Middle frontal gyrus (tissue), 1 donor: ENCODE results near the gene UBR1.
"Not testable (repeated sequence)": the region's sequence is repeated elsewhere in the genome, so short reads cannot be mapped to it uniquely, and the experiment has no call there.

ENCODE experiments used
- DNase-seq: peaks from one replicate; pipeline ENCODE4 v3.0.0-alpha.2; 2015; ENCODE audit warnings: low spot score; ENCODE audit errors: extremely low spot score

The UBR1 gene

DNA sequence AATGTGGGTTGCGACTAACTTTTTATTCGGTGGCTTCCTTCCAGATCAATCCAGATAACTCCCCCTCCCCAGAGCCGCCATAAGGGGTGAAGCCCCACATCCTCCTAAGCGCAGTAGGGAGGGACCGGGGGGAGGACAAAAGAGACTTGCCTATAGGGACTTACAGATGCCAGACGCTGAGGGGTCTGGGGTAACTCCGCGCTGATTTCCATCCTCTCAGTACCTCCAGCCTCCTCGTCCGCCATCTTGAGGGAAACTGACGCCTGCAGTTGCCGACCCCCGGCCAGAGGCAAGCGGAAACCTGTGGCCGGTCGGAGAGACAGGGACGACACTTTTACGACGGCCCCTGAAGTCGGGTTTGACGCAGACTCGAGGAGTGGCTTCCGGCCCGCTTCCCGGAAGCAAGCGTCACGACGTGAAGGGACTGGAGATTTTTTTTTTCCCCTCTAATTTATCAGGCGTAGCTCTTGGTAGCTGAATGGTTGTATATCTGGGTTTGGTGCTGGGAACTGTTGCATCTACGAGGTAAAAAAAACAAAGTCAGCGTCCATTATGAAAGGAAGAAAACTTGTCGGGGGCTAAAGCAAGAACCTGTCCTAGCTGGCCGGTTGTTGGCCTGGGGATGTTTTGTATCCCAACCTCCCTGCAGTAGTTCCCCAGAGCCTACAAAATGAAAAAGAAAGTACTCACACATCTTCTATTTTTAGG, at the start of gene UBR1:
Gene UBR1 (minus strand): TSS at position 261 of the 708 bp plus-strand sequence. CDS start 16 bp downstream, at position 245.
- peak; percentile 85 for DNase-seq

DNA sequence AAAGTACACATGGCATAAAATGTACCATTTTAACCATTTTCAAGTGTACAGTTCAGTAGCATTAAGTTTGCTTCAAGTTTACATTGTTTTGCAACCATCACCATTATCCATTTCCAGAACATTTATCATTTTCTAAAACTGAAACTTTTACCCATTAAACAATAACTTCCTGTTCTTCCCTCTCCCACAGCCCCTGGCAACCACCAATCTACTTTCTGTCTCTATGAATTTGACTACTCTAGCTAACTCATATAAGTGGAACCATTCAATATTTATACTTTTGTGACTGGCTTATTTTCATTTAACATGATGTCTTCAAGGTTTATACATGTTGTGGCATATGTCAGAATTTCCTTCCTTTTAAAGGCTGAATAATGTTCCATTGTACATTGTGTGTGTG, 47.4 kb upstream of the UBR1 start:
- no peak for DNase-seq

DNA sequence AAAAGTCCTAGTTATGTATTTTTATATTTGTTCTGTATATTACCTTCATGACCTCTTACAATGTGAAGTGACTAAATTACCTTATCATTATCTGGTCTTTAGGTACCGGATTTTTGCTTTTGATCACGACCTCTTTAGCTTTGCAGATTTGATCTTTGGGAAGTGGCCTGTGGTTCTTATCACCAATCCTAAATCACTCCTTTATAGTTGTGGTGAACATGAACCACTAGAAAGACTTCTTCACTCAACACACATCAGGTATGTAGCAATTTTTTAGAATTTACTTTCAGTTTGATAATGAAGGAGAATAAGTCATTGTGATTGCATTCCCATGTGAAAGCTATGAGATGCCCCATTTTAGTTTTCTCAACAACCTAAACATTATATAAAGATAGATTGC, 45.9 kb upstream of the UBR1 start:
- no peak for DNase-seq

DNA sequence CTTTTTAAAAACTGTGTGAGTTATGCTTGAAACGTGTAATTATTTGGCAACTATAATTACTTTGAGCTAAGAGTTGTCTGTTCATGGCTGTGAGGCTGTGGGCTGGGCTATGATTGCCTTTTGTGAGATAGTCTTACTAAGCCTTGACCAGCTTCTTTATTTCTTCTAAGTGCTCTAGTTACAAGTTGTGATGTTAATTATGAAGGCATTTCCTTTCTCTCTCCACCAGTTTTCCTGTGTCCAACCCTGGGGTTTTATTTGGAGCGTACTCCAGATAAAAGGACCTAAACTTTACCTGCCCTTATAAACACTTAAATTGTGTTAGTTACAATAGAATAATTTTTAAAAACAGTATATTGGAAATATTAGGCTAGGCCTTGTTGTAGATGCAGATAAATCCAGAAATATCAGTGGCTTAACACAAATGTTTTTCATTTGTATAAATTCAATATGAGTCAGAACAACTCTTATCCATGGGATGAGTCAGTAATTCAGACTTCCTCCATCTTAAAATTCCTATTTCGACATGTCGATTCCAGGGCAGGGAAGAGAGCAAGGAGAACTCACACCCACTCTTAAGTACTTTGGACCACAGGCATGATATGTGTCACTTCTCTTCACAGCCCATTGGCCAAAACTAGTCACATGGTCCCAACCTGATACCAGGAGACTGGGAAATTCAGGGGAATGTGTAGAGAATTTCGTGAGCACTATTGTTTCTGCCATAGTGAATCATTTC, 44.5 kb upstream of the UBR1 start:
- no peak for DNase-seq

DNA sequence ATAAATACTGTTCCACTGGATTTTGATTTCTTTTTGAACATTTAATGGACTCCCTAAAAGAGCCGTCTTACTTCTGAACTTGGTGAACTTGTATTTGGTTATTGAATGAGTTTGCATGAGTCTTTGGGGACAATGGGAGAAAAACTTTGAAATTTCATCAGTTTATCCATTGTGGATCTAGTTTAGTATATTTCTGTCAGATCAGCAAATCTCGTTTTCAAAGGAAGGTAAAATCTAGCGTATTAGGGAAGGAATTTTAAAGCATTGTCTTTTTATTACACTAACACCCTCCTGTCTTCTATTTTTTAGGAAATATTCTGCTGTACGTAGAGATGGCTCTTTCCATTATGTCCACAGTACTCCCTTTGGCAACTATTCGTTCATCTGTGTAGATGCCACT, 40.3 kb upstream of the UBR1 start:
- DNase-seq: no peak

DNA sequence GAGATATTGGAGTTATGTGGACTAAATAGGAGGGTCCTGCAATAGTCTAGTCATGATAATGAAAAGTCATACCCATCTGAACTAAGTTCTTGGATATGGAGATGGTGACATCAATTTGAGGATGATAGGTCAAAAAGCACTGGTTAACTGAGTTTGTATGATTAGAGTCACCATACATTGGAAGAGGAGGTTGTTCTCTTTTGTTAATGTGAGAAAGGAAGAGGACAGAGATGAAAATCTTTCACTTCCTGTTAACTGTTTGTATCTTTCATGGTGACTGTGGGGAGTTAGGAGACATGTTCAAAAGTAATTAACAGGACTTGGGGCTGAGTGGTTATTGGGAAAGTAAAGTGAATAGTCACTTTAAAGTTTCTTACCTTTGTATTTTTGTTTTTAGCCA, 38.7 kb upstream of the UBR1 start:
- DNase-seq: no peak

DNA sequence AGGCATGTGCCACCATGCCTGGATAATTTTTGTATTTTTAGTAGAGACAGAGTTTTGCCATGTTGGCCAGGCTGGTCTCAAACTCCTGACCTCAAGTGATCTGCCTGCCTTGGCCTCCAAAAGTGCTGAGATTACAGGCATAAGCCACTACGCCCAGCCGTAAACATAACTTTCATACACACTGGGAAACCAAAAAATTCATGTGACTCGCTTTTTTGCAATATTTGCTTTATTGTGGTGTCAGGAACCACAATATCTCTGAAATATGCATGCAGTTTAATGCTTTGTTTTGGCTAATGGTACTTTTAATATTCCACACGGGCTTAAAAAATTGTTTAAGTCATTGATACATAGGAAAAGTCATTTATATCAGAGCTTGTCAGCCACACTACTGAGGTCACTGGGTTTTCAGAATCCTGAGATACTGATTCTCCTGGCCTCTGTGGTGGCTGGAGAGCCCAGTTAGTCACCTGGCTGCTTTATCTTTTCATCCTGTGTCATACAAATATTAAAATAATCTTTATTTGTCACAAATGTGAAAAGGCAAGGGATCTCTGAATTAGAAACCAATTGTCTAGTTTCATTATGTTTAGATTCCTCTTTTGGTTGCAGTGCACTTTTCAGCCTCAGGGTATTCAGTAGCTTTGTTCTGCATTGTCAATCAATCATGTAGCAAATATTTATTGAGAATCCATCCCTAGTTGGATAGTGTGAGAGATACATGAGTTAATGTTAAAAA, 37.5 kb upstream of the UBR1 start:
- DNase-seq: no peak

DNA sequence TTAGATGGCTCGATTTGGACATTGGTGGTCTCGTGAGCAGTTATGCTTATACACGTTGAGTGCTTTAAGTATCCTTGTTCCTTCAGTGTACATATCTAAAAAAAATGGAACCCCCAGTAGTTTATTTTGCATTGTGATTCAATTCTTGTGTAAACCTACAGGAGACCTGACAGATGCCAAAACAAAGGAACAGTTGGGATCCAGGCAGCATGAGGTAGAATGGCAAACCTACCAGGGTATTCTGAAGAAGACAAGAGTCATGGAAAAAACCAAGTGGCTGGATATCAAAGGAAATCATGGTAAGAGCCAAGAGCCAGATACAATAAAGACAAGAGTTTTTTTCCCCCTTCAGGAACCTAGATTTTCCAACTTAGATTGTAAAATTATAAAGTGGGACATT, 29.5 kb upstream of the UBR1 start:
- DNase-seq: no peak

DNA sequence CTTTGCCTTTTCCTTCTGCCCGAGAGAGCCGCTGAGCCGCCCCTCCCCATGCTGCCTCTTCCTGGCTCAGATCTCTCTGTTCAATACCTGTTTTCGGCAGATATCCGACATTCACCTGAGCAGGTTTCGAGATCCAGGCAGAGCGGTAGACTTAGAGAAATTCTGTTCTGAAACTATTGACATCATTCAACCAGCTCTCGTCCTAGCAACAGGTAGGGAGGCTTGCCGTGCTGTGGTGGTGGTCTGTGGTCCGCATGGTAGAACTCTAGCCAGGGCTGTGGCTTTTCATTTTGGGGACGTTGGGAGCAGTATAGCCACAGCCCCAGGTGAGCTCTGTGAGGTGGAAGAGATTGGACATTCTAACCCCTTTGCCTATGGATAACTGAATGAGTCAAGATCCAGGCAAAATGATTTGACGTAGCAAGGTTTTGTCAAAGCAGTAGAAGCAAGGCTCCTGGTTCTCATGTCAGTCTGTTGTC, 28.4 kb upstream of the UBR1 start:
- DNase-seq: no peak

DNA sequence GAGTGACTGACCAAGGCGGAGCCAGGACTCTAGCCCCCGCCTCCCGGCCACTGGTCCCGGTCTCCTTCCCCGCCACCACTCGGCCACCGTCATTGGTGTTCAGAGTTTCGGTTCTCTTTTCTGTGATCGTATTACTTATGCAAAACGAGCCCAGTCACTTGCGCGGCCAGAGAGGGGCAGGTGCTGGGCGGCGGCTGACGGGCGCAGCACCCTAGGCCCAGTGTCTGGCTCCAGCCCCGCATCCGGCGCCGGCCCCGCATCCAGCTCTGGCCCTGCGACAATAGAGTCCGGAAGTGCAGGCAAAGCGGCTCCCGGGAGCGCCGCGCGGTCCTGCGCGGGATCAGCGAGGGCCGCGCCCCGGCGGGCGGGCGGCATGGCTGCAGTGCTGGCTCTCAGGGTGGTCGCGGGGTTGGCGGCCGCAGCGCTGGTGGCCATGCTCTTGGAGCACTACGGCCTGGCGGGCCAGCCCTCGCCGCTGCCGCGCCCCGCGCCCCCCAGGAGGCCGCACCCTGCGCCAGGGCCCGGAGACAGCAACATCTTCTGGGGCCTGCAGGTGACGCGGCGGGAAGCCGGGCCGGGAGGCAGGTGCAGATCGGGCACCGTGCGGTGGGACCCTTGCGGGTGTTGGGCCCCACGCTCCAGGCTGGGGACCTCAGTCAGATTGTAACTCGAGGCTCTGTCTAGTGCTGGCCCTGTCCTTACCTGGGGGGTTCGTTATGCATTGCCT, 27.8 kb upstream of the UBR1 start, which contains the start of gene TMEM62:
Gene TMEM62 (plus strand): TSS at position 157 of the 727 bp plus-strand sequence. CDS start 217 bp downstream, at position 374.
- peak; percentile 20 for DNase-seq

DNA sequence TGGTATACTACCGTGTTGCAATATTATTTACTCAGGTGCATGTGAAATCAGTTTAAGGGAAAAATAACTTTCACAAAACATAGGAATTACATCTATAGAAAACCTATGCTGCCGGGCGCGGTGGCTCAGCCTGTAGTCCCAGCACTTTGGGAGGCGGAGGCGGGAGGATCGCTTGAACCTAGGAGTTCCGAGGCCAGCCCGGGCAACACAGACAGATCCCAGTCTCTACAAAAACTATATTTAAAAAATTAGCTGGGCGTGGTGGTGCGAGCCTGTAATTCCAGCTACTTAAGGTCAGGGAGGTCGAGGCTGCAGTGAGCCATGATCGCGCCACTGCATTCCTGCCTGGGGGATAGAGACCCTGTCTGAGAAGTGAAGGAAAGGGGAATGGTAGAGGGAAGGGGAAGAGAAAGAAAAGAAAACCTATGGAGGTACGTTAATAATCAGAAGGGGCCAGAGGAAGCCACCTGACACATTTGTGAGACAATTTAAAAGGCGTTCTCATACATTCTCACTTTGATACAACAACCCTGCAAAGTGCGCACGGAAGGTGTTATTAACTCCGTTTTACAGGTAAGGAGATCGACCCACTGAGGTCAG, 27.1 kb upstream of the UBR1 start:
- no peak for DNase-seq

DNA sequence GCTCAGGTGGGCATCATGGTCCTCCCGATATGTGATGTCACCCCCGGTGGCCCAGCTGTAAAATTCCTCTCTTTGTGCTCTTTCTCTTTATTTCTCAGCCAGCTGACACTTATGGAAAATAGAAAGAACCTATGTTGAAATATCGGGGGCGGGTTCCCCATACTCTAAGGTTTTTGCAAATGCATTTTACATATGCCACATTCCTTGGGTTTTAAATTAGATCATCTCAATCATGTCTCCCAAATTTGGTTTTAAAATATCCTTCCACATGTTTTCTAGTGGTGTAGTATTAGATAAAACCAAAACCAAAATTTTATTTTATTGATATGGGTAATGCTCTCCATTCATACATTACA, 23.1 kb upstream of the UBR1 start:
- no peak for DNase-seq

DNA sequence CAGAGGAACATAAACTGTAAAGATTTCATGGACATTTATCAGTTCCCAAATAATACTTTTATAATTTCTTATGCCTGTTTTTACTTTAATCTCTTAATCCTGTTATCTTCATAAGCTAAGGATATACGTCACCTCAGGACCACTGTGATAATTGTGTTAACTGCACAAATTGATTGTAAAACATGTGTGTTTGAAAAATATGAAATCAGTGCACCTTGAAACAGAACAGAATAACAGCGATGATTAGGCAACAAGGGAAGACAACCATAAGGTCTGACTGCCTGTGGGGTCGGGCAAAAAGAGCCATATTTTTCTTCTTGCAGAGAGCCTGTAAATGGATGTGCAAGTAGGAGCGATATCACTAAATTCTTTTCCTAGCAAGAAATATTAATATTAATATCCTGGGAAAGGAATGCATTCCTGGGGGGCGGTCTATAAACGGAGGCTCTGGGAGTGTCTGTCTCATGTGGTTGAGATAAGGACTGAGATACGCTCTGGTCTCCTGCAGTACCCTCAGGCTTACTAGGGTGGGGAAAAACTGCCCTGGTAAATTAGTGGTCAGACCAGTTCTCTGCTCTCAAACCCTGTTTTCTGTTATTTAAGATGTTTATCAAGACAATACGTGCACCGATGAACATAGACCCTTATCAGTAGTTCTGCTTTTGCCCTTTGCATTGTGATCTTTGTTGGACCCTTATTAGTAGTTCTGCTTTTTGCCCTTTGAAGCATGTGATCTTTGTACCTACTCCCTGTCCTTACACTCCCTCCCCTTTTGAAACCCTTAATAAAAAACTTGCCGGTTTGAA, 22.5 kb upstream of the UBR1 start:
- not testable (repeated sequence) for DNase-seq

DNA sequence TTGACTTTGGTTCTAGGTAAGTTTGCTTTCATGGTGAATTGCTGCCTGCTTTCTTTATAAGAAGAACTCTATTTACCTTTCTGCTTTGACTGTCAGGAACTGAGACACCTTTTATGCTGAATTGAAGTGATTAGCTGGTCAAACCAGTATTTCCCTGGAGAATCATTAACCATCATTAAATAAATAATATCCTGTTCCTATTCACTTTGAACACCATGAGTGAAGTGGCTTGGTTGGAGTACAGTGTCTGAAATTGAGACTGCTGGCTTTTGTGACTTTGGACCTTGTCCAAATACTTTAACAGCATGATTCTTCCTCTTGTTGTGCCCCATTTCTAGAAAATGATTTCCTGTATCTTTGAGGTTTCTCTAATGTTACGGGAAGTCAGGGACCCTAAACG, 21.9 kb upstream of the UBR1 start:
- no peak for DNase-seq

DNA sequence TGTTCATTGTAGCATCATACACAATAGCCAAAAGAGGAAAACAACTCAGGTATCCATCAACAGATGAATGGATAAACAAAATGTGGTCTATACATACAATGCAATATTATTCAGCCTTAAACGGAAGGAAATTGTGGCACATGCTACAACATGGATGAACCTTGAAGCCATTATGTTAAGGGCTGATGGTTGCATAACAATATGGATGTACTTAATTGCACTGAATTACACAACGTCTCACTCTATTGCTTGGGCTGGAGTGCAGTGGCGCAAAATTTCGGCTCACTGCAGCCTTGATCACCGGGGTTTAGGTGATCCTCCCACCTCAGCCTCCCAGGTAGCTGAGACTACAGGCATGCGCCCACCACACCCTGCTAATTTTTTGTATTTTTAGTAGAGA, 20.5 kb upstream of the UBR1 start:
- no peak for DNase-seq

DNA sequence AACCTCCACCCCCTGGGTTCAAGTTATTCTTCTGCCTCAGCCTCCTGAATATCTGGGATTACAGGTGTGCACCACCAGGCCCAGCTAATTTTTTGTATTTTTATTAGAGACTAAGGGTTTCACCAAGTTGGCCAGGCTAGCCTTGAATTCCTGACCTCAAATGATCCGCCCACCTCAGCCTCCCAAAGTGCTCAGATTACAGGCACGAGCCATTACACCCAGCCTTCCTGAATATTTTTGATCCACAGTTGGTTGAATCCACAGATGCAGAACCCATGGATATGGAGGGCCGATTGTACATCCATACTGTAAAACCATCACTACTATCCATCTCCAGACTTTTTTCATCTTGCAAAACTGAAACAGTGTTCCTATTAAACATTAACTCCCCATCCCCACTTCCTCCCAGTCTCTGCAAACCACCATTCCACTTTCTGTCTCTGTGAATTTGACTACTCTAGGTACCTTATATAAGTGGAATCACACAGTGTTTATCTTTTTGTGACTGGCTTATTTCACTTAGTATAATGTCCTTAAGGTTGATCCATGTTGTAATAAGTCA, 19.3 kb upstream of the UBR1 start:
- no peak for DNase-seq

DNA sequence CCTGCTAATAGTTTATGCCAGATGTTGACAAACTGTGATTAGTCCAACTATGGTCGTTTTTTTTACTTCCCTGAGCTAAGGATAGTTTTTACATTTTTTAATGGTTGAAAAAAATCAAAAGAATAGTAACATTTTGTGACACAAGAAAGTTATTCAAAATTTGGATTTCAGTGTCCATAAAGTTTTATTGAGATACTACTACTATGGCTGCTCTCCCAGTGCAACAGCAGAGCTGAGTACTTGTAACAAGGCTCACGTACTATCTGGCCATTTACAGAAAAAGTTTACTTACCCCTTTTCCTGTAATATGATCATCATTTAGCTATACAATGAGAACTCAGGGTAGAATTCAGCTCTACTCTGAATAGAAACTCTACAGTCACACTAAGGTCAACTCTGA, 16.0 kb upstream of the UBR1 start:
- DNase-seq: no peak

DNA sequence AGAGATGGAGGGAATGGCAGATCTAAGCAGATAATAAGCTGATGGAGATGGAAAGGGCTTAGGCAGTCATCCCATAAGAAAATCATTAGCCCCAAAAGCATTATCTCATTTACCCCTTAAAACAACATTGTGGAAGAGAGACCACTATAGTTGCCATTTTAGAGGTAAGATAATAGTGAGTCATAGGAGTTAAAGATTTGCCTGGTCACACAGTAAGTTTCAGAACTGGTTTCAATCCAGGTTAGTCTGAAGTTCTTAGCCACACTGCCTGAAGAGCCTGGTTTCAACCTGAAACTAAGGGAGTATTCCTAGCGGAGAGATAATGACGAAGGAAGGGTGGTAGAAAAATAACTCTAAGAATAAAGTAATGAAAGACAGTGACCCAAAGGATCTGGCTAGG, 13.0 kb upstream of the UBR1 start:
- DNase-seq: no peak

DNA sequence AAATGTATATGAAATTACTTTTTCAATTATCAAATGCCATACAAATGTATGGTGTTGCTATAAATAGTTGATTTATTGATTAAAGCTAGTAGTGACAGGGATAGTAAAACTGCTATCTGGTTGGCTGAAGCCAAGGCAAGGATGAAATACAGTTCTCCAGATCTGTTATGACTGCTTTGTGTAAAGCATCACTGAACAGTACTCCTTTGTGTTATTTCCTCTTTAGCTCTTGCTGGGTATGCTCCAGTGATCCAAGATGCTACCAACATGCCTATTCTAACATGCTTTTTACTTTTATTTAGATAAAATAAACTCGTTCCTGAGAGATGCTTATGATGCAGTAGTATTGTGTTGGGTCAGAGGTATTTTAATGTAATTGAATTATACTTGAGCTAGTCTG, 12.4 kb upstream of the UBR1 start:
- no peak for DNase-seq

DNA sequence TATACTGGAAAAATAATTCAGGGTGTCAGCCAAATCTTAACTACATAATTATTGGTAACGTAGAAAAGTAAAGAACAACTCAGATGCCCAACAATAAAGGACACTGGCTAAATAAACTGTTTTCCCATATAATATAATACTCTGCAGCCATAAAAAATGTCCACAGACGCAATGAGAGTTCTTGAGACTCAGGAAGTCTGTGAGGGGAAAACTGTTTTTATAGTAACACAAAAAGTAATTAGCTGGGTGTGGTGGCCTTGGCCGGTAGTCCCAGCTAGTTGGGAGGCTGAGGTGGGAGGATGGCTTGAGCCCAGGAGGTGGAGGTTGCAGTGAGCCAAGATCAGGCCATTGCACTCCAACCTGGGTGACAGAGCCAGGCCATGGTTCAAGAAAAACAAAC, 5.5 kb upstream of the UBR1 start:
- DNase-seq: no peak
